Measurements from ENCODE around the gene CDC42BPG. TPM values are rescaled to one million over a fixed set of nuclear protein-coding genes. Genes with fewer than 3 reads are reported as not detected.
A peak's percentile ranks its signal among the peaks of the same experiment; 100 is the strongest.

CDC42BPG gene
- total RNA-seq, 1 experiment from 2014 or later: 14.5 TPM

DNA sequence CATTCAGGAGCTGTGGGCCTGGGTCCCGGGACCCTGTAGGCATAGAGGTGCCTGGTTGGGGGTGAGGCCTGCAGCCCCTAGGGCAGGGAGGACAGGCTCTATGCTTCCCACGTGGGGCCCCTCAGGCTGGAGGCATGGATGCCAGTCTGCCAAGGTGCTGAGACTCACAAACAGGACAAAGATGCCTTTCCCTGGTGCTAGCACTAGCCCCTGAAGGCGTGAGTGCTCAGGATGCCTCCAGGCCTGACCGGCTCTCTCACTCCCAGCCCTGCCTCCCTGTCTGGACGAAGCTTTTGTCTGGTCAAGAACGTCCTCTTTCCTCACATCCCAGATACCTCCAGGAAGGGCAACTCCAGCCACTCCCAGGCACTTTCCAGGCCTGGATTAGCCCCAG is 2.1 kb downstream of the CDC42BPG start:
- peaks cover 17% of the 10 kb centered on the region; the same call in 1 of the 2 replicates for H3K36me3 ChIP-seq (ENCODE audit: low read depth, low read length)
- H3K79me2 ChIP-seq (ENCODE audit: low read length): peaks cover 28% of the 10 kb centered on the region
- no peaks in the 10 kb centered on the region for H4K20me1 ChIP-seq (ENCODE audit: low read length)
- no peaks in the 10 kb centered on the region for H3F3A ChIP-seq (ENCODE audit: low read length, unreplicated experiment)
- H3K27me3 ChIP-seq (ENCODE audit: low read length): no peaks in the 10 kb centered on the region
- H3K4me1 ChIP-seq (ENCODE audit: insufficient read depth, low read length): peaks cover 29% of the 10 kb centered on the region
- H3K9ac ChIP-seq (ENCODE audit: low read length): peak overlapping the region; percentile 72
- ChIA-PET POLR2A (ENCODE audit: unreplicated experiment) (no interaction called here), CTCF (no interaction called here)
- H3K27ac ChIP-seq (ENCODE audit: low read length): peak overlapping the region; percentile 90
- TF ChIP-seq EZH2phosphoT487 (IDR thresholded peaks at IDR 0.05; ENCODE audit: borderline replicate concordance, low read length): no peak
- DNase-seq (peak; percentile 38), ATAC-seq (no peak)
- H3K9me3 ChIP-seq (ENCODE audit: low read length): no peaks in the 10 kb centered on the region
- peak overlapping the region; percentile 83 for H3K4me3 ChIP-seq (ENCODE audit: low read length)
- peak overlapping the region; percentile 97 for H3K4me2 ChIP-seq (ENCODE audit: low read length)
- no peaks in the 10 kb centered on the region for H3K9me2 ChIP-seq (replicated peaks; ENCODE audit: low read length)
- H2AFZ ChIP-seq (ENCODE audit: low read length): no peak overlapping the region
- intact Hi-C loops (cut with micrococcal nuclease): no loop called here
- BruUV-seq (replicated peaks): no TSS peak

DNA sequence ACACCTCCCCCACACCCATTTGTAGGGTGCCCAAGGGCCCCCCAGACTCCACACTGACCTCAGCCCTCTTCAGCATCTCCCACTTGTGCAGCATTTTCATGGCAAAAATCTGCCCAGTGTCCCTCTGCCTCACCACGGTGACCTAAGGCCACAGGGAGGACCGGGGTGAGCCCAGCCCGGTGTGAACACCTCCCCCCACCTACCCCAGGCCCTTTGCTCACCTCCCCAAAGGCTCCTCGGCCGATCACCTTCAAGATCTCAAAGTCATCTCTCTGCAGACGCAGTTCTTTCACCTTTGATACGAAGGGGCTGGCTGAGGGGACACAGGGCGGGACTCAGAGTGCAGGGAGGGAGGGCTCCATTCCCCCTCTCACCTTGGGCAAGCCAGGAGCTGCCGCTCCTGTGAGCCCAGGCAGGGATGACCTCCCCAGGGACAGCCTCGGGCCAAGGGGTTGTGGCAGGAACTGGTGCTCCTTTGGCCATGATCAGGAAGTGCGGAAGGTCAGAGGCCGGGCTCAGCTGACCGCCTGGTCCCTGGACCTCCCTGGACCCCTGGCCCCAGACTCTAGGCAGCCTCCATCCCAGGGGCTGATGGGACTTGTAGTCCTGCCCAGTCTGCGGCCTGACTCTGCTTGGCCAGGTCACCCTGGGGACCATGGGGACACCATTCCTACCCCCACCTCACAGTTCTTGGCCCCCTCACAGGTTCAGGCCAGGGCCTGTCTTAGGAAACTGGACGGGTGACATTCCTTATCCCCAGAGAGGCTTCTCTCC is 2.7 kb downstream of the CDC42BPG start:
- Histone ChIP-seq H3K36me3 (ENCODE audit: low read depth, low read length) (peaks cover 17% of the 10 kb centered on the region; the same call in 1 of the 2 replicates), H3F3A (ENCODE audit: low read length, unreplicated experiment) (no peaks in the 10 kb centered on the region), H3K4me1 (ENCODE audit: insufficient read depth, low read length) (peaks cover 27% of the 10 kb centered on the region), H2AFZ (ENCODE audit: low read length) (no peak overlapping the region), H3K27me3 (ENCODE audit: low read length) (no peaks in the 10 kb centered on the region), H3K27ac (ENCODE audit: low read length) (peak overlapping the region; percentile 90), H4K20me1 (ENCODE audit: low read length) (no peaks in the 10 kb centered on the region), H3K4me3 (ENCODE audit: low read length) (peak overlapping the region; percentile 83), H3K9ac (ENCODE audit: low read length) (peak overlapping the region; percentile 72), H3K4me2 (ENCODE audit: low read length) (peak overlapping the region; percentile 97), H3K9me3 (ENCODE audit: low read length) (no peaks in the 10 kb centered on the region), H3K79me2 (ENCODE audit: low read length) (peaks cover 28% of the 10 kb centered on the region), H3K9me2 (replicated peaks; ENCODE audit: low read length) (no peaks in the 10 kb centered on the region)
- no peak for DNase-seq
- ChIA-PET CTCF (interaction anchor here (1.0 kb wide), 1 partner anchor 63 kb away, joined by 4 read pairs; the partner anchor contains the start of gene SF1), POLR2A (ENCODE audit: unreplicated experiment) (no interaction called here)
- ATAC-seq: no peak
- intact Hi-C loops (cut with micrococcal nuclease): no loop called here
- no TSS peak for BruUV-seq (replicated peaks)
- TF ChIP-seq EZH2 (IDR thresholded peaks at IDR 0.05; ENCODE audit: low read length, unreplicated experiment): no peak
- no peak for TF ChIP-seq EZH2phosphoT487 (IDR thresholded peaks at IDR 0.05; ENCODE audit: borderline replicate concordance, low read length)

DNA sequence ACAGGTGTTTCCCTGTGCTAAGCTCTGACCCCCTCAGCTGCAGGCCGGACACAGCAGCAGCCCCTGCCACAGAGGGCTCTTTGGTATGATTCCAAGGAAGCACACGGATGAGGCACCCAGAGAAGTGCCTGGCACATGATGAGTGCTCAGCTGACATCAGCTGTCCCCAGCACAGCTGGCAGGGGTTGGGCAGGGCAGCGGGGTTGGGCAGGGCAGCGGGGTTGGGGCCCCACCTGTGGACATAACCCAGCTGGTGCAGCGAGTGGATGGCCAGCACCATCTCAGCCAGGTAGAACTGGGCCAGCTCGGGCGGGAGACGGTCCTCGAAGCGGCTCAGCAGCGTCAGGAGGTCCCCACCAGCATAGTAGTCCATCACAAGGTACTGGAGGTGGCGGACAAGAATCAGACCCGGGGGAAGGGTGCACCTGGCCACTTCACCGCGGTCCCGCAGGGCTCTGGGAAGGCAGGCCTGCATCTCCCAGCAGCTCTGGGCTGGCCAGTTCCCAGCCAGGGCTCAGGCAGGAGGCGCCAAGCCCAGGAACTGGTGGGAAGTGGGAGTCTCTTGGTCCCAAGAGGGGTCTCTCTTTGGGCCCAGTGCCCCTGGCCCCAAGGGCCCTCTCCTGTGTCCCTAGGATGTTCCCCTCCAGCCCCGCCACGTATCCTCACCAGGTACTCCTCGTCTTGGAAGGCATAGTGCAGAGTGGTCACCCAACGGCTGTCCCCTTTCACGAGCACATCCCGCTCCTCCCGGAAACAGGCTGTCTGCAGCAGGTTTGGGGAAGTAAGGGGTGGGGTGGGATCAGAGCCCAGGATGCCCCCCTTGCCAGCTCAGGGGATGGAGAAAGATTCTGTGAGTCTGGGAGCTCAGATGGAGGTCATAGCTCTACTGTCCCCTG is 4.3 kb downstream of the CDC42BPG start:
- H3K36me3 ChIP-seq (ENCODE audit: low read depth, low read length): peaks cover 17% of the 10 kb centered on the region; the same call in 1 of the 2 replicates
- H3K79me2 ChIP-seq (ENCODE audit: low read length): peaks cover 28% of the 10 kb centered on the region
- TF ChIP-seq EZH2 (IDR thresholded peaks at IDR 0.05; ENCODE audit: low read length, unreplicated experiment) (no peak), EZH2phosphoT487 (IDR thresholded peaks at IDR 0.05; ENCODE audit: borderline replicate concordance, low read length) (no peak)
- TF ChIP-seq, protein P1, sequence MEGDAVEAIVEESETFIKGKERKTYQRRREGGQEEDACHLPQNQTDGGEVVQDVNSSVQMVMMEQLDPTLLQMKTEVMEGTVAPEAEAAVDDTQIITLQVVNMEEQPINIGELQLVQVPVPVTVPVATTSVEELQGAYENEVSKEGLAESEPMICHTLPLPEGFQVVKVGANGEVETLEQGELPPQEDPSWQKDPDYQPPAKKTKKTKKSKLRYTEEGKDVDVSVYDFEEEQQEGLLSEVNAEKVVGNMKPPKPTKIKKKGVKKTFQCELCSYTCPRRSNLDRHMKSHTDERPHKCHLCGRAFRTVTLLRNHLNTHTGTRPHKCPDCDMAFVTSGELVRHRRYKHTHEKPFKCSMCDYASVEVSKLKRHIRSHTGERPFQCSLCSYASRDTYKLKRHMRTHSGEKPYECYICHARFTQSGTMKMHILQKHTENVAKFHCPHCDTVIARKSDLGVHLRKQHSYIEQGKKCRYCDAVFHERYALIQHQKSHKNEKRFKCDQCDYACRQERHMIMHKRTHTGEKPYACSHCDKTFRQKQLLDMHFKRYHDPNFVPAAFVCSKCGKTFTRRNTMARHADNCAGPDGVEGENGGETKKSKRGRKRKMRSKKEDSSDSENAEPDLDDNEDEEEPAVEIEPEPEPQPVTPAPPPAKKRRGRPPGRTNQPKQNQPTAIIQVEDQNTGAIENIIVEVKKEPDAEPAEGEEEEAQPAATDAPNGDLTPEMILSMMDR (conservative IDR thresholded peaks at IDR 0.05; ENCODE audit: low read depth, low read length): no peak
- H3K9ac ChIP-seq (ENCODE audit: low read length): no peak overlapping the region
- no peak overlapping the region for H2AFZ ChIP-seq (ENCODE audit: low read length)
- no TSS peak for BruUV-seq (replicated peaks)
- no peaks in the 10 kb centered on the region for H3K27me3 ChIP-seq (ENCODE audit: low read length)
- no peaks in the 10 kb centered on the region for H3F3A ChIP-seq (ENCODE audit: low read length, unreplicated experiment)
- H3K9me3 ChIP-seq (ENCODE audit: low read length): no peaks in the 10 kb centered on the region
- peaks cover 35% of the 10 kb centered on the region for H3K4me1 ChIP-seq (ENCODE audit: insufficient read depth, low read length)
- ATAC-seq (no peak), DNase-seq (no peak)
- no peaks in the 10 kb centered on the region for H4K20me1 ChIP-seq (ENCODE audit: low read length)
- CTCF ChIA-PET: interaction anchor here (0.6 kb wide), 2 partner anchors 195 to 1001 kb away, joined by 3 to 4 read pairs; partner anchors contain the start of gene MARK2
- H3K4me3 ChIP-seq (ENCODE audit: low read length): no peak overlapping the region
- intact Hi-C loops (cut with micrococcal nuclease): no loop called here
- H3K27ac ChIP-seq (ENCODE audit: low read length): no peak overlapping the region
- no peaks in the 10 kb centered on the region for H3K9me2 ChIP-seq (replicated peaks; ENCODE audit: low read length)
- H3K4me2 ChIP-seq (ENCODE audit: low read length): no peak overlapping the region
- POLR2A ChIA-PET (ENCODE audit: unreplicated experiment): interaction anchor here (0.5 to 0.7 kb wide), 2 partner anchors 48 to 94 kb away, joined by 3 read pairs; no protein-coding TSS in a partner anchor

Data from PC-3 (cell line).